HepG2 (cell line): ENCODE data around the gene PDRG1. TPM values are rescaled to one million over a fixed set of nuclear protein-coding genes. Genes with fewer than 3 reads are reported as not detected.

ENCODE experiments used
- ATAC-seq: fragments of 200-7000 bp; cut with Tn5 transposase; 3 replicates; pipeline ENCODE4 v1.9.1; 2020; ENCODE audit warnings: mild to moderate bottlenecking, moderate library complexity
- Bru-seq: library from RNA; stranded (reverse); fragments of 400-500 nt; gene quantifications from one replicate; lab custom pipeline; 2021; lab: Mats Ljungman, UMichigan
- BruChase-seq, 2 experiments: library from RNA; stranded (reverse); fragments of 400-500 nt; gene quantifications; one replicate each; lab custom pipeline; 2021; lab: Mats Ljungman, UMichigan
- BruUV-seq: library from RNA; stranded (reverse); fragments of 400-500 nt; replicated peaks from 2 replicates; lab custom pipeline; 2021; lab: Mats Ljungman, UMichigan
- CTCF ChIA-PET: fragments of 300-600 bp; formaldehyde crosslinking; extraction: SDS; loops from one replicate; lab custom pipeline; 2021; ENCODE audit warnings: low total read pairs, inconsistent platforms, low intra/inter-chr PET ratio; lab: Yijun Ruan, JAX
- POLR2A ChIA-PET: fragments of 350-600 bp; sonication (Branson Sonifier 250); formaldehyde crosslinking; loops from one replicate; lab custom pipeline; 2020; ENCODE audit warnings: antibody characterized with exemption, inconsistent platforms; lab: Yijun Ruan, JAX
- DNase-seq: peaks from one replicate; pipeline ENCODE4 v3.0.0-alpha.2; 2015; ENCODE audit warnings: low spot score
- FAIRE-seq: peaks from 3 replicates; lab custom pipeline; 2011; peaks lifted over from hg19 to GRCh38; lab: Jason Lieb, UNC
- H2AFZ ChIP-seq: one replicate; pipeline ENCODE4 v1.6.1; 2011; ENCODE audit warnings: low read length, inconsistent platforms
- H3K27ac ChIP-seq: fragments of 300-600 bp; 3 replicates; pipeline ENCODE4 v1.8.0; 2011; ENCODE audit warnings: mixed run types, mild to moderate bottlenecking, mixed read lengths, low read length, inconsistent platforms; ENCODE audit not compliant: insufficient read depth; ENCODE audit errors: extremely low read length
- H3K27me3 ChIP-seq, 2 experiments: fragments of 200-600 bp in 1 of 2; 2 replicates in 1 of 2; 3 replicates in 1 of 2; pipeline versions ENCODE4 v1.6.0 to v1.8.0; 2011; ENCODE audit warnings: low read length in 2 of 2, mild to moderate bottlenecking in 2 of 2, moderate library complexity in 2 of 2, inconsistent platforms in 1 of 2; ENCODE audit not compliant: insufficient read depth in 2 of 2, control insufficient read depth in 1 of 2
- H3K36me3 ChIP-seq, 2 experiments: fragments of 200-600 bp in 1 of 2; replicated peaks in 1 of 2; 2 replicates in 1 of 2; 3 replicates in 1 of 2; pipeline versions ENCODE4 v1.5.1 to v1.8.0; 2011; ENCODE audit warnings: low read length in 2 of 2, inconsistent platforms in 1 of 2; ENCODE audit not compliant: insufficient read depth in 2 of 2, control insufficient read depth in 1 of 2
- H3K4me1 ChIP-seq: 2 replicates; pipeline ENCODE4 v1.5.1; 2012; ENCODE audit warnings: low read length, inconsistent platforms; ENCODE audit not compliant: insufficient read depth
- H3K4me2 ChIP-seq: 2 replicates; pipeline ENCODE4 v1.6.0; 2011; ENCODE audit warnings: low read depth, low read length, inconsistent platforms
- H3K4me3 ChIP-seq, 3 experiments: fragments of 200-600 bp in 1 of 3; sonication (generic), shearing (Covaris generic) in 1 of 3; replicated peaks in 1 of 3; 2 replicates each; pipeline ENCODE4 v1.5.1; 2011 to 2016; ENCODE audit warnings: low read length in 3 of 3, inconsistent platforms in 2 of 3, low read depth in 2 of 3, mild to moderate bottlenecking in 2 of 3, control low read depth in 1 of 3, mixed read lengths in 1 of 3; ENCODE audit not compliant: insufficient read depth in 1 of 3
- H3K79me2 ChIP-seq: one replicate; pipeline ENCODE4 v1.6.1; 2011; ENCODE audit warnings: low read length, inconsistent platforms; ENCODE audit not compliant: insufficient read depth
- H3K9ac ChIP-seq: 2 replicates; pipeline ENCODE4 v1.6.0; 2011; ENCODE audit warnings: mild to moderate bottlenecking, low read depth, low read length, inconsistent platforms; ENCODE audit not compliant: insufficient read depth
- H3K9me3 ChIP-seq: 2 replicates; pipeline ENCODE4 v1.5.1; 2012; ENCODE audit warnings: mild to moderate bottlenecking, low read length
- H4K20me1 ChIP-seq: 2 replicates; pipeline ENCODE4 v1.6.0; 2011; ENCODE audit warnings: inconsistent platforms, mild to moderate bottlenecking, low read length, moderate library complexity; ENCODE audit not compliant: insufficient read depth
- ATF2 ChIP-seq: sonication (generic); formaldehyde crosslinking; IDR thresholded peaks from 2 replicates; pipeline ENCODE4 v1.4.0; 2020; ENCODE audit warnings: missing genetic modification reagents
- CERS6 ChIP-seq: sonication (generic); formaldehyde crosslinking; IDR thresholded peaks from 2 replicates; pipeline ENCODE4 v1.5.0; 2020; ENCODE audit warnings: missing genetic modification reagents
- HNRNPLL ChIP-seq: fragments of 200-400 bp; formaldehyde crosslinking; IDR thresholded peaks from 2 replicates; pipeline ENCODE4 v1.6.1; 2017; ENCODE audit warnings: mild to moderate bottlenecking, low read depth, low read length; ENCODE audit not compliant: poor library complexity, severe bottlenecking
- MIER3 ChIP-seq: IDR thresholded peaks from 2 replicates; pipeline ENCODE4 v1.6.1; 2016; ENCODE audit warnings: missing compliant biosample characterization, borderline replicate concordance
- PLSCR1 ChIP-seq: sonication (generic); formaldehyde crosslinking; IDR thresholded peaks from 2 replicates; pipeline ENCODE4 v1.5.0; 2020; ENCODE audit warnings: missing genetic modification reagents, mild to moderate bottlenecking, borderline replicate concordance
- SSRP1 ChIP-seq: IDR thresholded peaks from 2 replicates; pipeline ENCODE4 v1.6.1; 2016; ENCODE audit warnings: control low read depth
- ZBTB34 ChIP-seq: sonication (generic); formaldehyde crosslinking; IDR thresholded peaks from 2 replicates; pipeline ENCODE4 v1.8.0; 2022; ENCODE audit warnings: mild to moderate bottlenecking, missing genetic modification reagents
- ZBTB8A ChIP-seq: sonication (generic); formaldehyde crosslinking; IDR thresholded peaks from 2 replicates; pipeline ENCODE4 v1.4.0; 2020; ENCODE audit warnings: mild to moderate bottlenecking, low read depth, missing genetic modification reagents, borderline replicate concordance
- ZNF776 ChIP-seq: sonication (generic); formaldehyde crosslinking; IDR thresholded peaks from 2 replicates; pipeline ENCODE4 v1.4.0; 2020; ENCODE audit warnings: mild to moderate bottlenecking, missing genetic modification reagents
- ZNF83 ChIP-seq: sonication (generic); formaldehyde crosslinking; IDR thresholded peaks from 2 replicates; pipeline ENCODE4 v1.4.0; 2020; ENCODE audit warnings: missing genetic modification reagents, mild to moderate bottlenecking, borderline replicate concordance
- WGBS: methylation state at CpG from one replicate; pipeline ENCODE4 v1.1.6; 2017; ENCODE audit warnings: low lambda C conversion rate; 5-methylcytosine and 5-hydroxymethylcytosine counted together
- in situ Hi-C: cut with HindIII; loops from 2 replicates; pipeline ENCODE4 v1.10.0; 2017; ENCODE audit warnings: low pct_unique_long_range_greater_than_20kb; ENCODE audit not compliant: extremely low pct_ligation_motif_present
- intact Hi-C: fragments of 100-400 bp; cut with micrococcal nuclease; formaldehyde crosslinking; loops from one replicate; pipeline ENCODE4 v1.10.0; 2022; ENCODE audit not compliant: unreplicated experiment
- long read RNA-seq, 2 experiments: library from RNA in 1 of 2; library from polyadenylated mRNA in 1 of 2; stranded (forward) in 1 of 2; unstranded in 1 of 2; transcript quantifications; one replicate each; pipeline ENCODE4 v2.0.0, GENCODE V29; 2019 to 2022
- polyA minus RNA-seq, 3 experiments: library from RNA; depleted of rRNA, polyadenylated mRNA; stranded (reverse); fragments of >200 nt; gene quantifications; 2 replicates each; pipeline ENCODE4 v1.2.3, GENCODE V29; 2011; ENCODE audit warnings: low replicate concordance in 1 of 3
- polyA plus RNA-seq, 8 experiments: library from polyadenylated mRNA; depleted of rRNA in 3 of 8; stranded (reverse) in 7 of 8; unstranded in 1 of 8; fragments of >200 nt; fragmentation: Illumina TruSeq in 4 of 8; extraction: Trizol in 4 of 8; gene quantifications; 2 replicates each; pipeline versions ENCODE4 v1.2.1 to v1.2.3, GENCODE V29; 2011 to 2016; ENCODE audit warnings: low read depth in 4 of 8, missing spikeins in 1 of 8, mixed read lengths in 1 of 8; ENCODE audit not compliant: insufficient read depth in 1 of 8
- total RNA-seq, 5 experiments: library from RNA; depleted of rRNA; stranded (reverse); fragments of >200 nt; fragmentation: Illumina TruSeq; extraction: Trizol; gene quantifications; 2 replicates each; pipeline ENCODE4 v1.2.3, GENCODE V29; 2016; ENCODE audit warnings: low read depth in 1 of 5

PDRG1 gene
- total RNA-seq (2016; rRNA removed; fragmentation: Illumina TruSeq; extraction: Trizol): 16.6 and 22.1 TPM in 2 replicates
- 5.1 and 5.7 TPM in 2 replicates for total RNA-seq (2016; cell fraction: cytosol; rRNA removed; fragmentation: Illumina TruSeq; extraction: Trizol; ENCODE audit: low read depth)
- 16.1 and 23.7 TPM in 2 replicates for total RNA-seq (2016; cell fraction: insoluble cytoplasmic fraction; rRNA removed; fragmentation: Illumina TruSeq; extraction: Trizol)
- total RNA-seq (2016; cell fraction: membrane; rRNA removed; fragmentation: Illumina TruSeq; extraction: Trizol): 12.0 and 13.1 TPM in 2 replicates
- 8.3 and 9.7 TPM in 2 replicates for total RNA-seq (2016; cell fraction: nucleus; rRNA removed; fragmentation: Illumina TruSeq; extraction: Trizol)
- 18.0 and 20.2 TPM in 2 replicates for polyA plus RNA-seq (2011; rRNA removed)
- polyA plus RNA-seq (2011; cell fraction: cytosol; rRNA removed): 19.4 and 20.2 TPM in 2 replicates
- 11.2 and 13.9 TPM in 2 replicates for polyA plus RNA-seq (2011; cell fraction: nucleus; rRNA removed)
- 15.0 and 15.5 TPM in 2 replicates for polyA plus RNA-seq (2012)
- 6.4 and 6.6 TPM in 2 replicates for polyA plus RNA-seq (2016; cell fraction: cytosol; fragmentation: Illumina TruSeq; extraction: Trizol; ENCODE audit: low read depth)
- polyA plus RNA-seq (2016; cell fraction: insoluble cytoplasmic fraction; fragmentation: Illumina TruSeq; extraction: Trizol; ENCODE audit: low read depth): 34.8 and 36.2 TPM in 2 replicates
- 11.1 and 11.7 TPM in 2 replicates for polyA plus RNA-seq (2016; cell fraction: membrane; fragmentation: Illumina TruSeq; extraction: Trizol; ENCODE audit: low read depth)
- polyA plus RNA-seq (2016; cell fraction: nucleus; fragmentation: Illumina TruSeq; extraction: Trizol; ENCODE audit: insufficient read depth, low read depth): 20.9 and 21.7 TPM in 2 replicates
- polyA minus RNA-seq (2011; rRNA and poly(A)+ RNA removed; ENCODE audit: low replicate concordance): 3.7 and 8.1 TPM in 2 replicates
- polyA minus RNA-seq (2011; cell fraction: cytosol; rRNA and poly(A)+ RNA removed): 3.5 and 4.6 TPM in 2 replicates
- polyA minus RNA-seq (2011; cell fraction: nucleus; rRNA and poly(A)+ RNA removed): 5.8 and 6.6 TPM in 2 replicates
- percentile 89 among the genes with signal in this experiment for Bru-seq, nascent RNA
- BruChase-seq, experiment 1, labeled RNA remaining after a 6-hour chase: percentile 87 among the genes with signal in this experiment
- BruChase-seq, experiment 2, labeled RNA remaining after a 2-hour chase: percentile 90 among the genes with signal in this experiment
- long read RNA-seq, experiment 1, transcript PDRG1-201 (5 exons, 1,998 nt): major isoform, 60 of 65 reads
- long read RNA-seq, experiment 1, partial matches to known transcripts: 1 of 65 reads
- long read RNA-seq, experiment 1, other reads (novel, unspliced or antisense): 4 of 65 reads
- long read RNA-seq, experiment 2, transcript PDRG1-201 (5 exons, 1,998 nt): major isoform, 68 of 83 reads
- long read RNA-seq, experiment 2, partial matches to known transcripts: 1 of 83 reads
- long read RNA-seq, experiment 2, other reads (novel, unspliced or antisense): 14 of 83 reads

DNA sequence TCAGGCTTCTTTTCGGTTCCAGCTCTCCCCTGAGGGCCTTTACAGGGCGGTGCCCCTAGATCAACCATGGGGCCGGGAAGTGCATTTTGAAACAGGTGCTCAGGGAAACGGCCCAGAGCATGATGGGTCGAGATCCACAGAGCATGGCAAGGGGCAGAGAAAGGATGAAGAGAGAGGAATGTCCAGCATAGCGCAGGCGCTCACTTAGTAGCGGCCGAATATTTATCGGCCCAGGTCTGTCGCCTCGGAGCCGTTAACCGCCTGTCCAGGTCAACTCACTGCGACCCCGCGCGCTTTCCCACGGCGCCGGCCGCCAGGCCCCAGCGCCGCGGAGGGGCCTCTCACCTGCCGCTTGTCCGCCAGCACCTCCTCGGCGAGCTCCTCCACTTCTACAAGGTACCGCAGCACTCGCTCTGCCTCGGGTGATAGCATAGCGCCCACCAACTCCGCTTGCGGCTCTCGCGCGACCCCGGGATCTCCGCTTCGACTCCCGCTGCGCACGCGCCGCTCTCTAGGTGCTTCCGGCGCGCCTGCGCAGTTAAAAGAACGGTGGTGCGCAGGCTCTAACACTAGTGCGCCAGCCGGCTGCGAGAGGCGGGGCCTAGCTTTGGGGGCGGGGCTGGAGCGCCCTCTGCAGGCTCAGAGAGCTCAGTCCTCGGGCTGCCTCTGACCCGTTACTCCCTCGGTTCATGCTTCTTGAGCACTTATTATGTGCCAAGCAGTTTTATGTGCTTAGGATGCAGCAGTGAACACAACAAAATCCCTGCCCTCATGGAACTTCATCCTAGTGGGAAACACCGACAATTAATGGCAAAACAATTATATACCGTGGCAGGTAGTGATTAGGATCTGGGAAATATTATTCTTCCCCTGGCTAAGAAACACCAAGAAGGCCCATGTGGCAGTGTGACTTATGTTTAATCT lies at the start of gene PDRG1:
Gene PDRG1, minus strand, starts transcription at position 517 of the 924 bp plus-strand sequence. Its CDS starts 85 bp downstream, at position 432.
- Histone ChIP-seq H3K36me3 (peaks cover 28 to 31% of the 10 kb centered on the region in 2 experiments), H3K27ac (peak within 1 kb of the TSS; percentile 73), H3K9me3 (no peaks in the 10 kb centered on the region), H3K27me3 (no peaks in the 10 kb centered on the region; a peak in 1 of 5 replicates), H4K20me1 (peaks cover 13% of the 10 kb centered on the region; the same call in 1 of the 2 replicates), H3K9ac (peak within 1 kb of the TSS; percentile 98), H3K4me1 (peaks cover 15% of the 10 kb centered on the region), H3K4me2 (peak within 1 kb of the TSS; percentile 99), H3K79me2 (peaks cover 29% of the 10 kb centered on the region), H2AFZ (no peak within 1 kb of the TSS), H3K4me3 (peak within 1 kb of the TSS; percentile 96 to 98 (median 98))
- peak; percentile 92 for FAIRE-seq
- no TSS peak for BruUV-seq
- ChIA-PET CTCF (interaction anchor here (0.9 to 2.3 kb wide), 5 partner anchors 80 to 129 kb away, joined by 3 to 47 read pairs (median 8); no protein-coding TSS in a partner anchor), POLR2A (interaction anchor here (0.6 to 1.8 kb wide), 21 partner anchors 9 to 272 kb away, joined by 3 to 12 read pairs (median 4); partner anchors contain the start of gene TM9SF4)
- intact Hi-C loops (loop anchor here (1.0 to 10.0 kb wide), 3 partner anchors 81 to 127 kb away; no protein-coding TSS in a partner anchor), in situ Hi-C loops (loop anchor here (5.0 kb wide), 1 partner anchor 94 kb away; no protein-coding TSS in a partner anchor)
- DNase-seq: peak; percentile 98
- peak; percentile 96 for ATAC-seq
- 2% methylated on average over 45 of the region's 63 CpGs for WGBS
- TF ChIP-seq ZNF776 (CRISPR knock-in tag) (peak; percentile 38; the same call in 1 of the 2 replicates), MIER3 (CRISPR knock-in tag) (peak; percentile 95), ZNF83 (CRISPR knock-in tag) (peak; percentile 92), SSRP1 (CRISPR knock-in tag) (peak; percentile 74; the same call in 1 of the 2 replicates), ZBTB34 (CRISPR knock-in tag) (no peak), HNRNPLL (peak; percentile 94), PLSCR1 (CRISPR knock-in tag) (peak; percentile 54; the same call in 1 of the 2 replicates), ZBTB8A (no peak), ATF2 (peak; percentile 91), CERS6 (CRISPR knock-in tag) (peak; percentile 65; the same call in 1 of the 2 replicates)
